ENCODE measurements around the gene EP300.

Gene EP300

DNA sequence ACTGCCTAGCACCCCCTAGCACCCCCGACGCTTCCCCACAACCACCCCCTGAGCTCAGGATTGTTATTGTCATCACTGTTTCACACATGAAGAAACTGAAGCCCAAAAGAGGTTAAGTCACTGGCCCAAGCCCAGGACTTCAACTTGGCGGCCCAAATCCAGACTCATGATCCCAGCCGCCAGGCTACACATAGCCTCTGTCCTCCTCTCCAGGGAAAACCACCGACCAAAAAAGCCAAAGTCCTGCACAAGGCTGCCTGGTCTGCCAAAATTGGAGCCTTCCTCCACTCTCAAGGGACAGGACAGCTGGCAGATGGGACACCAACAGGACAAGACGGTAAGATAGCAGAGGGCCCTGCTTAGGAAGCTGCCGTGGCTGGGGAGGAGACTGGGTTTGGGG, 123.5 kb downstream of the EP300 start:
- no peak for DNase-seq

DNA sequence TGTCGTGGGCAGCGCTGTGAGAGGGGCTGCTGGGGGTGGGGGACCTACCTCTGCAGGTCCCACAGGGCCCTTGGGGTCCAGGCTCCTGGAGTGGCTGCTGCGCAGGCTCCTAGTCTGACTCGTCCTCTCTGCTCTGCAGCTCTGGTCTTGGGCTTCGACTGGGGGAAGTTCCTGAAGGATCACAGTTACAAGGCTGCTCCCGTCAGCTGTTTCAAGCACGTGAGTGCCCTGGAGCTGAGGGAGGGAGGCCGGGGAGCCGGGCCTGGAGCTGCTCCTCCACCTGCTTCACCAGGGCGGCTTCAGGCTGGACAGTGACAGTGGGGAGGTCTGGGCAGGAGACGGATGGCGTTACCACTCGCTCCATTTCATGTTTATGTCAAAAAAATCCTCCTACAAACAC, 124.6 kb downstream of the EP300 start:
- DNase-seq: no peak

GRCh38 chr22:41217553-41218157, 125.3 kb downstream of the EP300 start:
- no peak for DNase-seq

- DNase-seq: no peak
Observed at GRCh38 chr22:41222846-41223507, 130.6 kb downstream of the EP300 start.

GRCh38 chr22:41223535-41223934, 131.1 kb downstream of the EP300 start:
- DNase-seq: no peak

GRCh38 chr22:41226723-41227655, 134.6 kb downstream of the EP300 start:
- no peak for DNase-seq

- no peak for DNase-seq
Observed at GRCh38 chr22:41229215-41229614, 136.8 kb downstream of the EP300 start.
